SK-N-SH treated with all-trans-retinoic acid at 6 μM for 48 hours (cell line): ENCODE data around the gene ATP6AP2.

ENCODE experiments used
- ATAC-seq: fragments of 200-7000 bp; cut with Tn5 transposase; 3 replicates; pipeline ENCODE4 v1.9.1; 2020; ENCODE audit warnings: mild to moderate bottlenecking, moderate library complexity
- ARNTL ChIP-seq: fragments of 450-650 bp; formaldehyde crosslinking; IDR thresholded peaks from 2 replicates; pipeline ENCODE4 v1.5.0; 2020; ENCODE audit warnings: low read depth, mild to moderate bottlenecking, moderate library complexity, borderline replicate concordance
- BACH2 ChIP-seq: fragments of 250-450 bp; sonication (Bioruptor Pico); IDR thresholded peaks from 2 replicates; pipeline ENCODE4 v1.9.0; 2021; ENCODE audit warnings: mild to moderate bottlenecking, borderline replicate concordance
- CSDC2 ChIP-seq: fragments of 250-450 bp; sonication (Bioruptor Pico); IDR thresholded peaks from 2 replicates; pipeline ENCODE4 v1.5.0; 2020; ENCODE audit warnings: mild to moderate bottlenecking, moderate library complexity
- ESRRG ChIP-seq: fragments of 250-450 bp; sonication (Bioruptor Pico); IDR thresholded peaks from 2 replicates; pipeline ENCODE4 v1.6.1; 2021; ENCODE audit warnings: mild to moderate bottlenecking
- GLIS3 ChIP-seq: fragments of 250-450 bp; sonication (Bioruptor Pico); IDR thresholded peaks from 2 replicates; pipeline ENCODE4 v1.5.0; 2020; ENCODE audit warnings: mild to moderate bottlenecking, moderate library complexity
- ISL1 ChIP-seq: fragments of 250-450 bp; sonication (Bioruptor Pico); IDR thresholded peaks from 2 replicates; pipeline ENCODE4 v2.1.2; 2022; ENCODE audit warnings: mild to moderate bottlenecking, moderate library complexity
- OSR1 ChIP-seq: fragments of 250-450 bp; sonication (Bioruptor Pico); IDR thresholded peaks from 2 replicates; pipeline ENCODE4 v1.8.0; 2022; ENCODE audit warnings: moderate library complexity, mild to moderate bottlenecking, inconsistent platforms
- PPARA ChIP-seq: fragments of 250-450 bp; sonication (Bioruptor Pico); IDR thresholded peaks from 2 replicates; pipeline ENCODE4 v1.5.0; 2020; ENCODE audit warnings: mild to moderate bottlenecking, borderline replicate concordance
- RARB ChIP-seq: fragments of 250-450 bp; sonication (Bioruptor Pico); IDR thresholded peaks from 2 replicates; pipeline ENCODE4 v1.8.0; 2021; ENCODE audit warnings: mild to moderate bottlenecking, moderate library complexity
- SNAI2 ChIP-seq: fragments of 250-450 bp; sonication (Bioruptor Pico); IDR thresholded peaks from 2 replicates; pipeline ENCODE4 v1.5.0; 2020; ENCODE audit warnings: mild to moderate bottlenecking, moderate library complexity
- TOX ChIP-seq: fragments of 250-450 bp; sonication (Bioruptor Pico); IDR thresholded peaks from 2 replicates; pipeline ENCODE4 v1.8.0; 2021; ENCODE audit warnings: mild to moderate bottlenecking, moderate library complexity, borderline replicate concordance
- ZC3H10 ChIP-seq: fragments of 250-450 bp; sonication (Bioruptor Pico); IDR thresholded peaks from 2 replicates; pipeline ENCODE4 v1.5.1; 2021; ENCODE audit warnings: mild to moderate bottlenecking, moderate library complexity
- ZFP3 ChIP-seq: fragments of 250-450 bp; sonication (Bioruptor Pico); IDR thresholded peaks from 2 replicates; pipeline ENCODE4 v1.5.0; 2020; ENCODE audit warnings: mild to moderate bottlenecking, moderate library complexity
- ZFP30 ChIP-seq: fragments of 450-650 bp; formaldehyde crosslinking; IDR thresholded peaks from 2 replicates; pipeline ENCODE4 v1.5.0; 2022; ENCODE audit warnings: mild to moderate bottlenecking, moderate library complexity
- ZNF565 ChIP-seq: fragments of 450-650 bp; formaldehyde crosslinking; conservative IDR thresholded peaks from 2 replicates; pipeline ENCODE4 v1.5.0; 2020; ENCODE audit warnings: low read depth, mild to moderate bottlenecking, moderate library complexity
- ZNF70 ChIP-seq: fragments of 450-650 bp; formaldehyde crosslinking; IDR thresholded peaks from 2 replicates; pipeline ENCODE4 v1.5.0; 2020; ENCODE audit warnings: mild to moderate bottlenecking, moderate library complexity
- ZNF8 ChIP-seq: fragments of 450-650 bp; formaldehyde crosslinking; IDR thresholded peaks from 2 replicates; pipeline ENCODE4 v1.5.0; 2020; ENCODE audit warnings: mild to moderate bottlenecking, moderate library complexity
- TF ChIP-seq, protein P1 (sequence below): fragments of 250-450 bp; sonication (Bioruptor Pico); IDR thresholded peaks from 2 replicates; pipeline ENCODE4 v1.8.0; 2020; ENCODE audit warnings: mild to moderate bottlenecking, moderate library complexity, borderline replicate concordance
- TF ChIP-seq, protein P2 (sequence below): fragments of 250-450 bp; sonication (Bioruptor Pico); IDR thresholded peaks from 2 replicates; pipeline ENCODE4 v1.5.1; 2021; ENCODE audit warnings: mild to moderate bottlenecking, moderate library complexity
- TF ChIP-seq, protein P3 (sequence below): fragments of 250-450 bp; sonication (Bioruptor Pico); IDR thresholded peaks from 2 replicates; pipeline ENCODE4 v1.5.1; 2020; ENCODE audit warnings: low read depth, mild to moderate bottlenecking, moderate library complexity
- TF ChIP-seq, protein P4 (sequence below): fragments of 250-450 bp; sonication (Bioruptor Pico); IDR thresholded peaks from 2 replicates; pipeline ENCODE4 v1.5.0; 2020; ENCODE audit warnings: mild to moderate bottlenecking, moderate library complexity

Gene ATP6AP2

DNA sequence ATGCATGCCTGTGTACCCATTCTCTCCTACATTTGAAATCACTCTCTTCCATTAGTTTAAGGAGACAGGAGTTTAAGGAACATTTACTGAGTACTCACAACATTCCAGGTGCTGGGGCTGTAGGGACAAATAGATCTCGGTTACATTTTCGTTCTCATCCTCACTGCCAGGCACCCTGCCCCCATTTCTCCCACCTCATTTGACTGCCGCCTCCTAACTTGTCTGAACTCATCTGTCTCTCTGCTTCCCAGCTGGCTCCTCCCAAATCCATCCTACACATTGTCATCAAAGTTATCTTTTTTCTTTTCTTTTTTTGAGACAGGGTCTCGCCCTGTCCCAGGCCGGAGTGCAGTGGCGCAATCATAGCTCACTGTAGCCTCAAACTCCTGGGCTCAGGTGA lies 22.7 kb downstream of the ATP6AP2 start:
- TF ChIP-seq ZC3H10 (CRISPR knock-in tag) (no peak), ISL1 (CRISPR knock-in tag) (no peak), BACH2 (no peak), RARB (CRISPR knock-in tag) (no peak), ESRRG (CRISPR knock-in tag) (no peak), ARNTL (no peak), ZFP30 (CRISPR knock-in tag) (no peak), ZNF8 (no peak), ZNF70 (CRISPR knock-in tag) (no peak), ZNF565 (CRISPR knock-in tag) (no peak)
- TF ChIP-seq, protein P1, sequence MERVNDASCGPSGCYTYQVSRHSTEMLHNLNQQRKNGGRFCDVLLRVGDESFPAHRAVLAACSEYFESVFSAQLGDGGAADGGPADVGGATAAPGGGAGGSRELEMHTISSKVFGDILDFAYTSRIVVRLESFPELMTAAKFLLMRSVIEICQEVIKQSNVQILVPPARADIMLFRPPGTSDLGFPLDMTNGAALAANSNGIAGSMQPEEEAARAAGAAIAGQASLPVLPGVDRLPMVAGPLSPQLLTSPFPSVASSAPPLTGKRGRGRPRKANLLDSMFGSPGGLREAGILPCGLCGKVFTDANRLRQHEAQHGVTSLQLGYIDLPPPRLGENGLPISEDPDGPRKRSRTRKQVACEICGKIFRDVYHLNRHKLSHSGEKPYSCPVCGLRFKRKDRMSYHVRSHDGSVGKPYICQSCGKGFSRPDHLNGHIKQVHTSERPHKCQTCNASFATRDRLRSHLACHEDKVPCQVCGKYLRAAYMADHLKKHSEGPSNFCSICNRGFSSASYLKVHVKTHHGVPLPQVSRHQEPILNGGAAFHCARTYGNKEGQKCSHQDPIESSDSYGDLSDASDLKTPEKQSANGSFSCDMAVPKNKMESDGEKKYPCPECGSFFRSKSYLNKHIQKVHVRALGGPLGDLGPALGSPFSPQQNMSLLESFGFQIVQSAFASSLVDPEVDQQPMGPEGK (CRISPR knock-in tag): no peak
- TF ChIP-seq, protein P2, sequence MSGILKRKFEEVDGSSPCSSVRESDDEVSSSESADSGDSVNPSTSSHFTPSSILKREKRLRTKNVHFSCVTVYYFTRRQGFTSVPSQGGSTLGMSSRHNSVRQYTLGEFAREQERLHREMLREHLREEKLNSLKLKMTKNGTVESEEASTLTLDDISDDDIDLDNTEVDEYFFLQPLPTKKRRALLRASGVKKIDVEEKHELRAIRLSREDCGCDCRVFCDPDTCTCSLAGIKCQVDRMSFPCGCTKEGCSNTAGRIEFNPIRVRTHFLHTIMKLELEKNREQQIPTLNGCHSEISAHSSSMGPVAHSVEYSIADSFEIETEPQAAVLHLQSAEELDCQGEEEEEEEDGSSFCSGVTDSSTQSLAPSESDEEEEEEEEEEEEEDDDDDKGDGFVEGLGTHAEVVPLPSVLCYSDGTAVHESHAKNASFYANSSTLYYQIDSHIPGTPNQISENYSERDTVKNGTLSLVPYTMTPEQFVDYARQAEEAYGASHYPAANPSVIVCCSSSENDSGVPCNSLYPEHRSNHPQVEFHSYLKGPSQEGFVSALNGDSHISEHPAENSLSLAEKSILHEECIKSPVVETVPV: no peak
- TF ChIP-seq, protein P3, sequence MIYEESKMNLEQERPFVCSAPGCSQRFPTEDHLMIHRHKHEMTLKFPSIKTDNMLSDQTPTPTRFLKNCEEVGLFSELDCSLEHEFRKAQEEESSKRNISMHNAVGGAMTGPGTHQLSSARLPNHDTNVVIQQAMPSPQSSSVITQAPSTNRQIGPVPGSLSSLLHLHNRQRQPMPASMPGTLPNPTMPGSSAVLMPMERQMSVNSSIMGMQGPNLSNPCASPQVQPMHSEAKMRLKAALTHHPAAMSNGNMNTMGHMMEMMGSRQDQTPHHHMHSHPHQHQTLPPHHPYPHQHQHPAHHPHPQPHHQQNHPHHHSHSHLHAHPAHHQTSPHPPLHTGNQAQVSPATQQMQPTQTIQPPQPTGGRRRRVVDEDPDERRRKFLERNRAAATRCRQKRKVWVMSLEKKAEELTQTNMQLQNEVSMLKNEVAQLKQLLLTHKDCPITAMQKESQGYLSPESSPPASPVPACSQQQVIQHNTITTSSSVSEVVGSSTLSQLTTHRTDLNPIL (CRISPR knock-in tag): no peak
- TF ChIP-seq, protein P4, sequence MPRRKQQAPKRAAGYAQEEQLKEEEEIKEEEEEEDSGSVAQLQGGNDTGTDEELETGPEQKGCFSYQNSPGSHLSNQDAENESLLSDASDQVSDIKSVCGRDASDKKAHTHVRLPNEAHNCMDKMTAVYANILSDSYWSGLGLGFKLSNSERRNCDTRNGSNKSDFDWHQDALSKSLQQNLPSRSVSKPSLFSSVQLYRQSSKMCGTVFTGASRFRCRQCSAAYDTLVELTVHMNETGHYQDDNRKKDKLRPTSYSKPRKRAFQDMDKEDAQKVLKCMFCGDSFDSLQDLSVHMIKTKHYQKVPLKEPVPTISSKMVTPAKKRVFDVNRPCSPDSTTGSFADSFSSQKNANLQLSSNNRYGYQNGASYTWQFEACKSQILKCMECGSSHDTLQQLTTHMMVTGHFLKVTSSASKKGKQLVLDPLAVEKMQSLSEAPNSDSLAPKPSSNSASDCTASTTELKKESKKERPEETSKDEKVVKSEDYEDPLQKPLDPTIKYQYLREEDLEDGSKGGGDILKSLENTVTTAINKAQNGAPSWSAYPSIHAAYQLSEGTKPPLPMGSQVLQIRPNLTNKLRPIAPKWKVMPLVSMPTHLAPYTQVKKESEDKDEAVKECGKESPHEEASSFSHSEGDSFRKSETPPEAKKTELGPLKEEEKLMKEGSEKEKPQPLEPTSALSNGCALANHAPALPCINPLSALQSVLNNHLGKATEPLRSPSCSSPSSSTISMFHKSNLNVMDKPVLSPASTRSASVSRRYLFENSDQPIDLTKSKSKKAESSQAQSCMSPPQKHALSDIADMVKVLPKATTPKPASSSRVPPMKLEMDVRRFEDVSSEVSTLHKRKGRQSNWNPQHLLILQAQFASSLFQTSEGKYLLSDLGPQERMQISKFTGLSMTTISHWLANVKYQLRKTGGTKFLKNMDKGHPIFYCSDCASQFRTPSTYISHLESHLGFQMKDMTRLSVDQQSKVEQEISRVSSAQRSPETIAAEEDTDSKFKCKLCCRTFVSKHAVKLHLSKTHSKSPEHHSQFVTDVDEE (CRISPR knock-in tag): no peak
- ATAC-seq: no peak

DNA sequence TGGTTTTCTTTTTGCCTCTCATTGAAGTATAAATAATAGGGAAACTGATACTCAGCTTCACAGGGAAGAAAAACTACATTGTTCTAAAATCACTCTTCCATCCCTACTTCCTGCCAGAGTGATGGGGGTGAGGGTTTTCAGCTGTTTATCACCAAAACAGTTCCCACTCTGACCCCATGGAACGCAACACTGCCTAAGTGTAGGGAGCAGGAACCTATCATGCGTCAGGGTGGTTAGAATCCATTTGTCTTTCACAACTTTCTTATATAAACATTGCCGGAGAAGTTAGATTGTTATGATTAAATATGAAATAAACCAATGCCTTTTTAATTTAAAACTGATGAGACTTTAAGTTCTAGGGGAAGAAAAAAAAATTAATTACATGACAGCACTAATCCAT lies 26.6 kb downstream of the ATP6AP2 start:
- TF ChIP-seq ISL1 (CRISPR knock-in tag): no peak
- TF ChIP-seq TOX: no peak
- TF ChIP-seq, protein P2: no peak
- ATAC-seq: no peak

DNA sequence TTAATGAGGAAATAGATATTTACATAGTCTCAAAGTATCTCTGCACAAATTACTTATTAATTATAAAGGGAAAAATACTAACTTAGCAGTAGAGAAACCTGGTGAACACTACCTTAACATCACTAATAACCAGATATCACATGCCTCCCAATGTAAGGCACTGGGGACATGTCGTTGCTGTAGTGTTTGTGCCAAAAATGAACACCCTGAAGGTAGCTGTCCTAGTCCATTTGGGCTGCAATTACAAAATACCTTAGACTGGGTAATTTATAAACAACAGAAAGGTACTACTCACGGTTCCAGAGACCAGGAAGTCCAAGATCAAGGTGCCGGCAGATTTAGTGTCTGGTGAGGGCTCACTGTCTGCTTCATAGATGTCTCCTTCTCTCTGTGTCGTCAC lies 31.7 kb downstream of the ATP6AP2 start:
- no peak for ATAC-seq
- TF ChIP-seq CSDC2 (CRISPR knock-in tag) (no peak), ZC3H10 (CRISPR knock-in tag) (no peak), ARNTL (no peak)
- TF ChIP-seq, protein P1 (CRISPR knock-in tag): no peak

DNA sequence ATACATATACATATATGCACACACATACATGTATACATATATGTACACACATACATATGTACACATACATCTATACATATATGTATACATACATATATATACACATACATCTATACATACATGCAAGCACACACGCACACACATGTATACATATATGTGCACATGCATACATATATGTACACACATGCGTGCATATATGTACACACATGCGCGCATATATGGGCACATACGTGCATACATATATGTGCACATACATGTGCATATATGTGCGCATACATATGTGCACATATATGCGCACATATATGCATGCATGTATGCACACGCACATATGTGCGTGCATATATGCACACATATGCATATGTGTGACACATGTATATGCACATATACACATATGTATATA lies 35.2 kb downstream of the ATP6AP2 start:
- TF ChIP-seq CSDC2 (CRISPR knock-in tag): no peak

DNA sequence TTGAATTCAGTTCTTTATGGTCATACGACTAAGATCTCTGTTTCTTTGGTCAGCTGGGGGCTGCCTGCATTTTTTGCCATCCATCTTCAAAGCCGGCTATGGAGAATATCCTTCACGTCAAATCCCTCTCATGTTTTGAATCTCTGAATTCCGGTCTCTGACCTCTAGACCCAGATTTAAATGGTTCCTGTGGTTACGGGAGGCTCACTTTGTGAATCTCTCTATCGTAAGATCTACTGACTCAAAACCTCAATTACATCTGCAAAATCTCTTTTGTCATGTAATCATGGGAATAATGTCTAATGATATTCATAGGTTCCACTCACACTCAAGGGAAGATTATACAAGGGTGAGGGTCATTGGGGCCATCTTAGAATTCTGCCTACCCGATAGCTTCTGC lies 36.8 kb downstream of the ATP6AP2 start:
- no peak for TF ChIP-seq SNAI2 (CRISPR knock-in tag)
- TF ChIP-seq ZFP3 (CRISPR knock-in tag): no peak
- TF ChIP-seq ZFP30 (CRISPR knock-in tag): no peak
- TF ChIP-seq TOX: no peak
- no peak for TF ChIP-seq RARB (CRISPR knock-in tag)
- no peak for TF ChIP-seq CSDC2 (CRISPR knock-in tag)
- TF ChIP-seq OSR1 (CRISPR knock-in tag): no peak
- TF ChIP-seq, protein P2: no peak
- no peak for TF ChIP-seq ESRRG (CRISPR knock-in tag)
- no peak for TF ChIP-seq GLIS3 (CRISPR knock-in tag)
- no peak for TF ChIP-seq ZNF70 (CRISPR knock-in tag)
- no peak for TF ChIP-seq PPARA
- no peak for TF ChIP-seq ZNF8
- no peak for TF ChIP-seq BACH2
- TF ChIP-seq, all 23 proteins: peak for 0
- ATAC-seq: no peak

More for the DNA sequence above, 35.2 kb downstream of the ATP6AP2 start:
- ATAC-seq: no peak
